Pancreas (tissue), 10 donors: ENCODE measurements around the gene SPDYE4. TPM values are rescaled to one million over a fixed set of nuclear protein-coding genes. Genes with fewer than 3 reads are reported as not detected.
A peak's percentile ranks its signal among the peaks of the same experiment; 100 is the strongest.

Source experiments
- ATAC-seq, 4 donors: fragments of 200-7000 bp; cut with Tn5 transposase; one replicate each; pipeline versions ENCODE4 v1.8.0 to v1.9.1; 2020; ENCODE audit warnings: mild to moderate bottlenecking in 4 of 4, moderate library complexity in 4 of 4
- DNase-seq, 6 donors: peaks; one replicate each; pipeline ENCODE4 v3.0.0-alpha.2; 2020
- FAIRE-seq: peaks from 2 replicates; lab custom pipeline; 2012; peaks lifted over from hg19 to GRCh38; lab: Jason Lieb, UNC
- H3K27ac ChIP-seq, 4 donors: fragments of 200-600 bp; sonication (generic); 1 replicate in 3 of 4; 2 replicates in 1 of 4; pipeline versions ENCODE4 v1.5.0 to v1.8.0; 2020
- H3K27me3 ChIP-seq, 4 donors: fragments of 200-600 bp; one replicate each; pipeline ENCODE4 v1.8.0; 2021
- H3K36me3 ChIP-seq, 3 donors: fragments of 200-600 bp; sonication (generic) in 1 of 3; one replicate each; pipeline versions ENCODE4 v1.5.0 to v1.8.0; 2020 to 2021
- H3K4me1 ChIP-seq, 3 donors: fragments of 200-600 bp; one replicate each; pipeline ENCODE4 v1.8.0; 2021
- H3K4me3 ChIP-seq, 4 donors: fragments of 200-600 bp; sonication (generic) in 2 of 4; one replicate each; pipeline versions ENCODE4 v1.5.0 to v1.8.0; 2020 to 2021
- H3K9me3 ChIP-seq, 4 donors: fragments of 200-600 bp; one replicate each; pipeline ENCODE4 v1.8.0; 2021
- WGBS, 2 donors: extraction: QIAGEN DNeasy Blood & Tissue Kit; methylation state at CpG; one replicate each; pipeline ENCODE4 v1.1.7; 2013; 5-methylcytosine and 5-hydroxymethylcytosine counted together
- intact Hi-C, 3 donors: fragments of 100-400 bp; cut with DNase I; formaldehyde crosslinking; loops; one replicate each; pipeline versions ENCODE4 v1.11.1 to v1.14.2; 2022
- polyA plus RNA-seq, 2 donors: library from polyadenylated mRNA; stranded (reverse); fragments of 200-250 nt; gene quantifications; one replicate each; pipeline ENCODE4 v1.2.3, GENCODE V29; 2013
- total RNA-seq, 6 donors: library from RNA; stranded (reverse); fragmentation: NEBNext Ultra II Directional in 4 of 6; extraction: Animal tissue kit (Norgen Biotek cat#: 25700) in 4 of 6; gene quantifications; one replicate each; pipeline versions ENCODE4 v1.2.1 to v1.2.4, GENCODE V29; 2021 to 2023
- TF ChIP-seq, protein P1 (sequence below), 4 donors: fragments of 200-600 bp; sonication (generic) in 3 of 4; IDR thresholded peaks; one replicate each; pipeline versions ENCODE4 v1.5.0 to v1.8.0; 2021; ENCODE audit warnings: antibody characterized with exemption in 4 of 4
- donor health status: healthy with polysubstance abuse.
- donor health status: DM: no; HTN: no; CAD: no; lungs with moderate emphysema.
- donor health status: DM: no; HTN: no; CAD: no.
- donor health status: control.
- donor health status: control.
- donor health status: Bipolar disorder and iron deficiency.
- donor health status: DM: yes; HTN: yes; CAD: no.
- donor health status: DM: no; HTN: no; CAD: no.
- donor health status: DM: no; HTN: no; CAD: no.
- donor health status: DM: yes; HTN: yes; CAD: no.

The SPDYE4 gene
- total and polyA plus RNA-seq, 8 donors, result 0.28 TPM; not detected in 7

DNA sequence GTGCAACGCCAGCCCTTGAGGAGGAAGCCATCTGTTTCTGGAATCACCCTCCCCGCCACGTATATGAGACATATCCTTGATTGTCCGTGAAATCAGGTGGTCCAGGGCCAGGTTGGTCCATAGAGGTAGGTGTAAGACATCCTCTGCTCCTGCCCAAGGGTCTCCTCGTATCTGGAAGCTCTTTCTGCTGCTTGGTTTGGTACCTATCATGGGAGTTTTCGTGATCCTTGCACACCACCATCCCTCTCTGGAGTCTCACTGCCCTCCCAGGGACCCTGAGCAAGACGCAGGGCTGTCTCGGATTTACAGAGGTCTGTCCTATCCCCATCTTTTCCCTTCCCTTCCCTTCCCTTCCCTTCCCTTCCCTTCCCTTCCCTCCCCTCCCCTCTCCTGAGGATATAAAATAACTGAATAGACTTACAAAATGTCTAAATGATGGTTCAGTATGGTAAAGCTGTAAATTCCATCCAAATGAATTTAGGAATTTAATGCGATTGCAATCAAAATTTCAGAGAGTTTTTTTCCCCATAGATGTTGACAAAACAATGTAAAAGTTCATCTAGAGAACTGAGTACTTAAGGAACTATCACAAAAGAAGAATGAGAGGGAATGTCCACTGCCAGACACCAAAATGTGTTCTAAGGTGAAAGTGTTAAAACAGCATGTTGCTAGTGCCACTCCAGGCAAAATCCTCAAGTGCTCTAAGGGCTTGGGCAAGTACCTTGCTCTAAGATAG lies 11.7 kb downstream of the SPDYE4 start:
- ATAC-seq, result peak in 1 of 4 donors; percentile 13
- Histone ChIP-seq H3K36me3 (no peaks in the 10 kb centered on the region), H3K9me3 (no peaks in the 10 kb centered on the region), H3K4me1 (no peaks in the 10 kb centered on the region), H3K27ac (no peak overlapping the region), H3K4me3 (peak overlapping the region in 2 of 4 donors; percentile 41 to 67), H3K27me3 (no peaks in the 10 kb centered on the region)
- no peak for FAIRE-seq
- no peak for DNase-seq
- TF ChIP-seq, protein P1, sequence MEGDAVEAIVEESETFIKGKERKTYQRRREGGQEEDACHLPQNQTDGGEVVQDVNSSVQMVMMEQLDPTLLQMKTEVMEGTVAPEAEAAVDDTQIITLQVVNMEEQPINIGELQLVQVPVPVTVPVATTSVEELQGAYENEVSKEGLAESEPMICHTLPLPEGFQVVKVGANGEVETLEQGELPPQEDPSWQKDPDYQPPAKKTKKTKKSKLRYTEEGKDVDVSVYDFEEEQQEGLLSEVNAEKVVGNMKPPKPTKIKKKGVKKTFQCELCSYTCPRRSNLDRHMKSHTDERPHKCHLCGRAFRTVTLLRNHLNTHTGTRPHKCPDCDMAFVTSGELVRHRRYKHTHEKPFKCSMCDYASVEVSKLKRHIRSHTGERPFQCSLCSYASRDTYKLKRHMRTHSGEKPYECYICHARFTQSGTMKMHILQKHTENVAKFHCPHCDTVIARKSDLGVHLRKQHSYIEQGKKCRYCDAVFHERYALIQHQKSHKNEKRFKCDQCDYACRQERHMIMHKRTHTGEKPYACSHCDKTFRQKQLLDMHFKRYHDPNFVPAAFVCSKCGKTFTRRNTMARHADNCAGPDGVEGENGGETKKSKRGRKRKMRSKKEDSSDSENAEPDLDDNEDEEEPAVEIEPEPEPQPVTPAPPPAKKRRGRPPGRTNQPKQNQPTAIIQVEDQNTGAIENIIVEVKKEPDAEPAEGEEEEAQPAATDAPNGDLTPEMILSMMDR (IDR thresholded peaks at IDR 0.05), result no peak
- intact Hi-C loops, result loop anchor here (10.0 kb wide), 2 partner anchors 332 to 342 kb away; no protein-coding TSS in a partner anchor
- WGBS, 2 donors, result 22 to 24% methylated on average over 9 of the region's 9 CpGs

DNA sequence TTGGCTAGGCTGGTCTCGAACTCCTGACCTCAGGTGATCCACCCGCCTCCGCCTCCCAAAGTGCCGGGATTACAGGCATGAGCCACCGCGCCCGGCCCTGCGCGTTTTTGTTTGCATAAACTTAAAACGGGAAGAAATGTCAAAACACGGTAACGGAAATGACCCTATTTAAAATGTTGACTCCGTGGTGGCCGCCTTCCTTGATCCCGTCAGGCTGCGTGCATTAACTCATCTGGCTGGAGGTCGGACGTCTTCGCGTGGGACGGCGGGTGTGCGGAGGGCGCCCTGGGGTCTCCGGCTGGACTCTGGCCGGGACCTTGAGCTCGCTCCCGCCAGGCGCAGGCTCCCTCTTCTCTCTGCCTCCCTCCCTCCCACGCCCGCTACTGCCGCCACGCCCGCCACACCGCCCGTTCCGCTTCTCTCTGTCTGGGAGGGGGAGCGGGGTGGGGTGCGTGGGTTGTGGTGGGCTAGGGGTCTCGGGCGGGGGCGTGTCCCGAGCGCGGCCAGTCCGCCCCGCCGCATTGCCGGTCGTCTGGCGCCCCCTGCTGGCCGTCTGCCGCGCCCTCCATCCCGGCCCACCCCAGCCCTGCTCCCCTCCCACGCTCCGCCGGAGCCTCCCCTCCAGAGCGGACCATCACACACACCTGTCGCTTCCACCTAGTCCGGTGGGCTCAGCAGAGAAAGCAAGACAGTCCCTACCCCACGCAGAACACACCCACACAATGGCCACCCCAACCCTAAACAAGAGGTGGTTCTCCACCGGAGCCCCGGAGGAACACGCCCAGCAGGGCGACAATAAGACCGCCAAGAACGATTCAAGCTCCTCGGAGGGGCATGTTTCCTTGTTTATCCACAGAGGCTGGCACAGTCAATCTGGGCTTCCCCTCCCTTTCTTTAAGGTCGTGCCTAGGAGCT lies 12.5 kb downstream of the SPDYE4 start:
- intact Hi-C loops, result loop anchor here (10.0 kb wide), 2 partner anchors 331 to 341 kb away; no protein-coding TSS in a partner anchor
- Histone ChIP-seq H3K9me3 (no peaks in the 10 kb centered on the region), H3K4me3 (peak overlapping the region; percentile 9 to 67 (median 42)), H3K27ac (no peak overlapping the region), H3K36me3 (no peaks in the 10 kb centered on the region), H3K4me1 (no peaks in the 10 kb centered on the region), H3K27me3 (no peaks in the 10 kb centered on the region)
- WGBS, 2 donors, result 1% methylated on average over 51 to 70 of the region's 70 CpGs
- DNase-seq (peak; percentile 37 to 93 (median 66)), ATAC-seq (peak; percentile 88 to 96 (median 94)), FAIRE-seq (no peak)
- TF ChIP-seq, protein P1 (IDR thresholded peaks at IDR 0.05), result peak; percentile 91 to 96 (median 94)

DNA sequence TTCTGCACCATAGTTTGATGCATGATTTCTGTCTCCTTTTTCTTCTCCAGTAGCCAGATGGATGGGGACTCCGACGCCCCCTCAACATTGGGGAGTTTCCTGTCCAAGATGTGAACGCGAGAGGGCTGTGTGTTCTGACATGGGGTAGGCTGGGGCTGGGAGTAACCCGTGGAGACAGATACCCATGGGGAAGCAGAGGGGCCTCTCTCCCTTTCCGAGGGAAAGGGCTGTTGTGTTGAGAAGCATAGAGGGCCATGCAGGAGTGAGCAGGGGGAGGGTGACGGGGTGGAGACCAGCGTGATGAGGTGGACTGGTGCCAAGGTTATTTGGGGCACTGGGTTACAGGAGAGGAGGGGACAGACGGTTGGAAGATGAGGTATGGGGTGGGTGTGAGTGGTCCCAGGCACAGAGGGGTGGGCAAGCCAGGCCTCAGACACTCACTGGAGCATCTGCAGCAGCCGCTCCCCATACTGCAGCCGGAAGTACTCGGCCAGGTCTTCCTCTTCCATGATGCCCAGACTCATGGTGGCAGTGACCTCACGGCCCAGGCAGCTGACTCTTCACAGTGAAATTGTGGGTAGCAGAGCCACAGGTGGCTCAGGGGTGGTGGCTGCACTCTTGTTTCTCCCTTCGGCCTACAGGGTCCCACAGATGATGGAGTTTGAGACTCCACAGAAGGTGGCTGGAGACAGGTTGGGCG lies 14.1 kb downstream of the SPDYE4 start:
- Histone ChIP-seq H3K4me3 (no peak overlapping the region), H3K27ac (no peak overlapping the region), H3K4me1 (no peaks in the 10 kb centered on the region), H3K36me3 (no peaks in the 10 kb centered on the region), H3K27me3 (no peaks in the 10 kb centered on the region), H3K9me3 (no peaks in the 10 kb centered on the region)
- no peak for DNase-seq
- 55 to 60% methylated on average over 13 to 15 of the region's 15 CpGs for WGBS, 2 donors
- TF ChIP-seq, protein P1 (IDR thresholded peaks at IDR 0.05), result no peak
- no peak for FAIRE-seq
- no peak for ATAC-seq
- intact Hi-C loops, result loop anchor here (10.0 kb wide), 2 partner anchors 329 to 339 kb away; no protein-coding TSS in a partner anchor

DNA sequence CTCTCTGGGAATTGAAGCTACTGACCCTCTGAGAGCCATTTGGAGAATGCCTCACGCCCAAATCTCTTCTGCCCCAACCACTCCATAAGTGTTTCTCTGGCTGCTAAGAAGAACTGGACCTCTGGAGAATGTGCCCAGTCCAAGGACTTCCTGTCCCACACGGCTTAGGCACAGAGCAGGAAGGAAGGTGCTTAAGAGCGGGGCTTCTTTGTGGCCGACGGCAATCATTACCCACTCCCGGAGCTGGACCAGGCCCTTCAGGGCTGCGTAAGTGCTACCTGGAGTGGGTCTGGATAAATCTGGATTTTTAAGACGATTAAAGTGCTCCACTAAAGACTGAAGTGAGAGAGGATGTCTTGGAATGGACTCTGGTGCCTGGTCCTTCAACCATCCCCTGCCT lies 15.5 kb downstream of the SPDYE4 start:
- Histone ChIP-seq H3K27me3 (no peaks in the 10 kb centered on the region), H3K4me1 (no peaks in the 10 kb centered on the region), H3K27ac (no peak overlapping the region), H3K36me3 (no peaks in the 10 kb centered on the region), H3K4me3 (no peak overlapping the region), H3K9me3 (no peaks in the 10 kb centered on the region)
- ATAC-seq (no peak), FAIRE-seq (no peak), DNase-seq (no peak)
- intact Hi-C loops, result loop anchor here (10.0 kb wide), 2 partner anchors 328 to 338 kb away; no protein-coding TSS in a partner anchor
- TF ChIP-seq, protein P1 (IDR thresholded peaks at IDR 0.05), result no peak
- 53 to 64% methylated on average over 8 of the region's 8 CpGs for WGBS, 2 donors
